DOHH2 (cell line): ENCODE results near the gene FCN1.

Source experiments
- H3F3A ChIP-seq: fragments of 200-600 bp; sonication (generic), shearing (Covaris generic); 2 replicates; pipeline ENCODE4 v1.6.0; 2016; ENCODE audit warnings: antibody characterized with exemption, mild to moderate bottlenecking; ENCODE audit not compliant: control insufficient read depth, insufficient read depth
- H3K27ac ChIP-seq: fragments of 200-600 bp; sonication (generic); 2 replicates; pipeline ENCODE4 v1.5.1; 2014; ENCODE audit warnings: low read depth, mild to moderate bottlenecking, low read length, moderate library complexity
- H3K27me3 ChIP-seq: fragments of 200-600 bp; sonication (generic); 2 replicates; pipeline ENCODE4 v1.6.1; 2014; ENCODE audit warnings: mild to moderate bottlenecking, low read length, mixed read lengths; ENCODE audit not compliant: control insufficient read depth
- H3K36me3 ChIP-seq: fragments of 200-600 bp; sonication (generic); 2 replicates; pipeline ENCODE4 v1.6.1; 2014; ENCODE audit warnings: mild to moderate bottlenecking, low read length, moderate library complexity, mixed read lengths; ENCODE audit not compliant: control insufficient read depth
- H3K4me1 ChIP-seq: fragments of 200-600 bp; sonication (generic); 2 replicates; pipeline ENCODE4 v1.6.1; 2014; ENCODE audit warnings: mild to moderate bottlenecking, low read length, mixed read lengths; ENCODE audit not compliant: control insufficient read depth
- H3K4me2 ChIP-seq: fragments of 200-600 bp; sonication (generic); 2 replicates; pipeline ENCODE4 v1.6.0; 2014; ENCODE audit warnings: mild to moderate bottlenecking, low read length, moderate library complexity
- H3K4me3 ChIP-seq: fragments of 200-600 bp; sonication (generic); 2 replicates; pipeline ENCODE4 v1.5.1; 2014; ENCODE audit warnings: mild to moderate bottlenecking, low read length, mixed read lengths
- H3K79me2 ChIP-seq: fragments of 200-600 bp; sonication (generic); 2 replicates; pipeline ENCODE4 v1.6.1; 2014; ENCODE audit warnings: mild to moderate bottlenecking, low read length, mixed read lengths; ENCODE audit not compliant: control insufficient read depth
- H3K9me2 ChIP-seq: fragments of 200-600 bp; sonication (generic); replicated peaks from 2 replicates; pipeline ENCODE4 v1.6.1; 2014; ENCODE audit warnings: mild to moderate bottlenecking, low read length, mixed read lengths; ENCODE audit not compliant: control insufficient read depth
- H3K9me3 ChIP-seq: fragments of 200-600 bp; sonication (generic); 2 replicates; pipeline ENCODE4 v1.6.1; 2014; ENCODE audit warnings: antibody characterized with exemption, low read length, mixed read lengths; ENCODE audit not compliant: control insufficient read depth, insufficient read depth
- H4K20me1 ChIP-seq: fragments of 200-600 bp; sonication (generic); 2 replicates; pipeline ENCODE4 v1.6.0; 2014; ENCODE audit warnings: low read depth, mild to moderate bottlenecking, antibody characterized with exemption, low read length, moderate library complexity; ENCODE audit not compliant: control insufficient read depth, insufficient read depth
- EZH2phosphoT487 ChIP-seq: fragments of 200-600 bp; sonication (generic); IDR thresholded peaks from 2 replicates; pipeline ENCODE4 v1.6.1; 2017; ENCODE audit warnings: borderline replicate concordance, mild to moderate bottlenecking, antibody characterized with exemption, low read length, moderate library complexity, mixed read lengths
- TF ChIP-seq, protein P1 (sequence below): fragments of 200-600 bp; sonication (generic); IDR thresholded peaks from one replicate; pipeline ENCODE4 v1.5.1; 2014; ENCODE audit warnings: antibody characterized with exemption, mild to moderate bottlenecking, low read depth, low read length; ENCODE audit not compliant: poor library complexity, severe bottlenecking

Gene FCN1

DNA sequence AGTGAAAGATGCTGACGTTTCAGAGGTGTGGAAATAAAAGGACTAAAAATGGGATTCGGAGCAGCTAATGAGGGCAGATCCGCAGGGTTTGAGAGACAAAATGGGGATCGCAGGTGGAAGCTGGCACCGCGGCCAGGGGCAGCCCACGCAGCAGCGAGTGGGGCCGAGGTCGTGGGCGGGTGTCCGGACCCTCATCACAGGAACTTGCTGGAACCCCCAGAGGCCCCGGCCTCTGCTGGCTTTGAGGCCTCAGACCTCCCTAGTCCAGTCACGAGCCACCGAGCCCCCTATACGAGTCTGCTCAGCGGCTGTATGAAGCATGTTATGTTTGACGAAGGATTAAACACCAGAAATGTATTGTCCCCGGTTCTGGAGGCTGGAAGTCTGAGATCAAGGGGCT lies 45.8 kb upstream of the FCN1 start:
- Histone ChIP-seq H3K4me1 (no peaks in the 10 kb centered on the region), H3K4me3 (no peak overlapping the region), H4K20me1 (no peaks in the 10 kb centered on the region), H3K9me3 (no peaks in the 10 kb centered on the region), H3K36me3 (no peaks in the 10 kb centered on the region), H3K27ac (no peak overlapping the region), H3K9me2 (no peaks in the 10 kb centered on the region), H3K4me2 (no peak overlapping the region), H3K79me2 (no peaks in the 10 kb centered on the region), H3F3A (no peaks in the 10 kb centered on the region), H3K27me3 (no peaks in the 10 kb centered on the region)
- TF ChIP-seq, protein P1, sequence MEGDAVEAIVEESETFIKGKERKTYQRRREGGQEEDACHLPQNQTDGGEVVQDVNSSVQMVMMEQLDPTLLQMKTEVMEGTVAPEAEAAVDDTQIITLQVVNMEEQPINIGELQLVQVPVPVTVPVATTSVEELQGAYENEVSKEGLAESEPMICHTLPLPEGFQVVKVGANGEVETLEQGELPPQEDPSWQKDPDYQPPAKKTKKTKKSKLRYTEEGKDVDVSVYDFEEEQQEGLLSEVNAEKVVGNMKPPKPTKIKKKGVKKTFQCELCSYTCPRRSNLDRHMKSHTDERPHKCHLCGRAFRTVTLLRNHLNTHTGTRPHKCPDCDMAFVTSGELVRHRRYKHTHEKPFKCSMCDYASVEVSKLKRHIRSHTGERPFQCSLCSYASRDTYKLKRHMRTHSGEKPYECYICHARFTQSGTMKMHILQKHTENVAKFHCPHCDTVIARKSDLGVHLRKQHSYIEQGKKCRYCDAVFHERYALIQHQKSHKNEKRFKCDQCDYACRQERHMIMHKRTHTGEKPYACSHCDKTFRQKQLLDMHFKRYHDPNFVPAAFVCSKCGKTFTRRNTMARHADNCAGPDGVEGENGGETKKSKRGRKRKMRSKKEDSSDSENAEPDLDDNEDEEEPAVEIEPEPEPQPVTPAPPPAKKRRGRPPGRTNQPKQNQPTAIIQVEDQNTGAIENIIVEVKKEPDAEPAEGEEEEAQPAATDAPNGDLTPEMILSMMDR, result no peak
- TF ChIP-seq EZH2phosphoT487, result no peak

DNA sequence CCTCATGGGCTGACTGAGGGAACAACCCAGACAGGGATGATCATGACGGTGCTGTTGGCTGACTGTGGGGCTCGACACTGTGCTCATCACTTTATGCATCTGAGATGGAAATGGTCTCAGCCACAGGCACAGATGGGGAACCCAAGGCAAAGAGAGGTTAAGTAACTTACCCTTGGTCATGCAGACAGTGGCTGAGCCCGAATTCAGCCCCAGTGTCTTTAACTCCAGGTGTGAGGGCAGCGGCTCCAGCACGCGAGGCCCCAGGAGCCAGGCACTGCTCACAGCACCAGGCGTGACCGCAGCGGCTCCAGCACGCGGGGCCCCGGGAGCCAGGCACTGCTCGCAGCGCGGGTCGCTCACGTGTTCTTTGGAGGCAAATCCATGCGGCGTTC lies 45.3 kb upstream of the FCN1 start:
- no peaks in the 10 kb centered on the region for H4K20me1 ChIP-seq
- no peak overlapping the region for H3K4me2 ChIP-seq
- H3K9me2 ChIP-seq, result no peaks in the 10 kb centered on the region
- H3K4me3 ChIP-seq, result no peak overlapping the region
- no peak overlapping the region for H3K27ac ChIP-seq
- H3K79me2 ChIP-seq, result no peaks in the 10 kb centered on the region
- TF ChIP-seq EZH2phosphoT487, result no peak
- TF ChIP-seq, protein P1, result no peak
- H3K27me3 ChIP-seq, result no peaks in the 10 kb centered on the region
- no peaks in the 10 kb centered on the region for H3K9me3 ChIP-seq
- no peaks in the 10 kb centered on the region for H3F3A ChIP-seq
- H3K4me1 ChIP-seq, result no peaks in the 10 kb centered on the region
- no peaks in the 10 kb centered on the region for H3K36me3 ChIP-seq

DNA sequence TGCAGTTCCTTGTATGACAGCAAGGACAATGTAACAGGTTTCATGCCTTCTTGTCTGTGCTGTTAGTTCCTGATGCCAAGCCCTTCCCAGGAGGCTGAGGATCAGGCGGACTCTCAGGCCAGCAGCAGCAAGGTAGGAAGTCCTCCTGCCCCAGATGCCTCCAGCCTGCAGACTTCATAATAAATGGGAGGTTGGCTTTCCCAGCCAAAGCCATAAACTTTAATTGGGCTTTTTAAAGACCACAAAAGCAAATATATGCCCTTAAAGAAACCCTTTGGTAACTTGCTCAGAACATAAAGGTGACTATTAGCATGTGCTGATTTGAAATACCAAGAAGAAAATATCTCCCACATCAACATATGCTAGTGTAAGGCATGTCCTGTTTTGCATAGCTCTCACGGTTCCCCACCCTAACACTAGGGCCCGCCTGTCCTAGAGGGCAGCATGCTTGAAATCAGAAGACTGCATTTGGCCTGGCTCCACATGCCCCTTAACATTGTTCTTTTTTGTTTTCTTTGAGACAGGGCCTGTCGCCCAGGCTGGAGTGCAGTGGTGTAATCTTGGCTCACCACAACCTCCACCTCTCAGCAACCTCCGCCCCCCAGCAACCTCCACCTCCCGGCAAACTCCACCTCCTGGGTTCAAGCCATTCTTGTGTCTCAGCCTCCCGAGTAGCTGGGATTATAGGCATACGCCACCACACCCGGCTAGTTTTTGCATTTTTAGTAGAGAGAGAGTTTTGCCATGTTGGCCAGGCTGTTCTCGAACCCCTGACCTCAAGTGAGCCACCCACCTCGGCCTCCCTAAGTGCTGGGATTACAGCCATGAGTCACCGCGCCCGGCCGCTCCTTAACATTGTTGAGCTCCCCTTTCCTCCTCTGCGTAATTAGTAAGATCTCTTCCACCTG lies 44.6 kb upstream of the FCN1 start:
- Histone ChIP-seq H3K4me2 (no peak overlapping the region), H3K4me1 (no peaks in the 10 kb centered on the region), H3K27ac (no peak overlapping the region), H3F3A (no peaks in the 10 kb centered on the region), H3K36me3 (no peaks in the 10 kb centered on the region), H3K4me3 (no peak overlapping the region), H3K9me2 (no peaks in the 10 kb centered on the region), H3K9me3 (no peaks in the 10 kb centered on the region), H4K20me1 (no peaks in the 10 kb centered on the region), H3K27me3 (no peaks in the 10 kb centered on the region), H3K79me2 (no peaks in the 10 kb centered on the region)
- TF ChIP-seq, protein P1, result no peak
- TF ChIP-seq EZH2phosphoT487, result no peak
